Activated naive CD4-positive, alpha-beta T cell treated with anti-CD3 and anti-CD28 coated beads, Interleukin-2, amount 10 ng/mL, durations not matched to agents 7 days and 5 days (primary cell): ENCODE results near the gene MICU2.

Experiments
- CTCF ChIA-PET: fragments of 350-600 bp; sonication (Branson Sonifier 250); formaldehyde crosslinking; loops from one replicate; lab custom pipeline; 2021; ENCODE audit warnings: antibody characterized with exemption; lab: Charles Lee
- DNase-seq: peaks from one replicate; pipeline ENCODE4 v3.0.0-alpha.2; 2020
- H3K27ac Mint-ChIP-seq: one replicate; pipeline ENCODE4 v1.8.0; 2021; ENCODE audit warnings: mild to moderate bottlenecking, moderate library complexity, mixed read lengths
- H3K27me3 Mint-ChIP-seq: one replicate; pipeline ENCODE4 v1.8.0; 2021; ENCODE audit warnings: mild to moderate bottlenecking, mixed read lengths
- H3K36me3 Mint-ChIP-seq: one replicate; pipeline ENCODE4 v1.8.0; 2021; ENCODE audit warnings: mixed read lengths
- H3K4me1 Mint-ChIP-seq: one replicate; pipeline ENCODE4 v1.8.0; 2021; ENCODE audit warnings: mixed read lengths
- H3K4me3 Mint-ChIP-seq: one replicate; pipeline ENCODE4 v1.8.0; 2021; ENCODE audit warnings: mild to moderate bottlenecking, moderate library complexity, mixed read lengths
- H3K9me3 Mint-ChIP-seq: one replicate; pipeline ENCODE4 v1.8.0; 2021; ENCODE audit warnings: mixed read lengths

The MICU2 gene

GRCh38 chr13:21476893-21477472 is 127.0 kb downstream of the MICU2 start:
- H3K4me1 Mint-ChIP-seq: peaks cover 15% of the 10 kb centered on the region
- CTCF ChIA-PET: interaction anchor here (0.7 to 10.1 kb wide), 23 partner anchors 10 to 537 kb away, joined by 3 to 169 read pairs (median 4); partner anchors contain the start of genes MRPL57, SKA3 and ZDHHC20
- H3K4me3 Mint-ChIP-seq: peak overlapping the region; percentile 65
- no peaks in the 10 kb centered on the region for H3K36me3 Mint-ChIP-seq
- DNase-seq: peak; percentile 86
- H3K27ac Mint-ChIP-seq: no peak overlapping the region
- H3K27me3 Mint-ChIP-seq: peaks cover 9% of the 10 kb centered on the region
- no peaks in the 10 kb centered on the region for H3K9me3 Mint-ChIP-seq

- Mint-ChIP-seq H3K9me3 (peaks cover 3% of the 10 kb centered on the region), H3K36me3 (no peaks in the 10 kb centered on the region), H3K27me3 (peaks cover 6% of the 10 kb centered on the region), H3K4me1 (peaks cover 15% of the 10 kb centered on the region), H3K4me3 (no peak overlapping the region), H3K27ac (no peak overlapping the region)
- CTCF ChIA-PET: interaction anchor here (10.1 kb wide), 1 partner anchor 179 kb away, joined by 169 read pairs; no protein-coding TSS in a partner anchor
- DNase-seq: no peak
Measured at GRCh38 chr13:21475115-21475514, 128.9 kb downstream of the MICU2 start.

GRCh38 chr13:21470785-21471184 is 133.2 kb downstream of the MICU2 start:
- Mint-ChIP-seq H3K4me1 (no peaks in the 10 kb centered on the region), H3K9me3 (peaks cover 5% of the 10 kb centered on the region), H3K4me3 (no peak overlapping the region), H3K27ac (no peak overlapping the region), H3K27me3 (peaks cover 12% of the 10 kb centered on the region), H3K36me3 (no peaks in the 10 kb centered on the region)
- CTCF ChIA-PET: interaction anchor here (2.2 kb wide), 1 partner anchor 173 kb away, joined by 7 read pairs; no protein-coding TSS in a partner anchor
- DNase-seq: no peak

- CTCF ChIA-PET: interaction anchor here (3.6 kb wide), 1 partner anchor 11 kb away, joined by 21 read pairs; no protein-coding TSS in a partner anchor
- DNase-seq: no peak
- H3K4me3 Mint-ChIP-seq: no peak overlapping the region
- no peaks in the 10 kb centered on the region for H3K36me3 Mint-ChIP-seq
- peaks cover 5% of the 10 kb centered on the region for H3K9me3 Mint-ChIP-seq
- H3K27me3 Mint-ChIP-seq: peaks cover 16% of the 10 kb centered on the region
- H3K4me1 Mint-ChIP-seq: no peaks in the 10 kb centered on the region
- no peak overlapping the region for H3K27ac Mint-ChIP-seq
Measured at GRCh38 chr13:21466527-21466926, 137.4 kb downstream of the MICU2 start.

- Mint-ChIP-seq H3K27ac (no peak overlapping the region), H3K27me3 (peaks cover 16% of the 10 kb centered on the region), H3K9me3 (peaks cover 3% of the 10 kb centered on the region), H3K36me3 (no peaks in the 10 kb centered on the region), H3K4me3 (no peak overlapping the region), H3K4me1 (no peaks in the 10 kb centered on the region)
- no peak for DNase-seq
- CTCF ChIA-PET: interaction anchor here (3.6 kb wide), 1 partner anchor 11 kb away, joined by 21 read pairs; no protein-coding TSS in a partner anchor
Measured at GRCh38 chr13:21465710-21466160, 138.2 kb downstream of the MICU2 start.

- Mint-ChIP-seq H3K4me1 (peaks cover 12% of the 10 kb centered on the region), H3K36me3 (peaks cover 3% of the 10 kb centered on the region), H3K4me3 (no peak overlapping the region), H3K9me3 (peaks cover 1% of the 10 kb centered on the region), H3K27ac (no peak overlapping the region), H3K27me3 (peaks cover 14% of the 10 kb centered on the region)
- no peak for DNase-seq
- CTCF ChIA-PET: no interaction called here
Measured at GRCh38 chr13:21463424-21463823, 140.5 kb downstream of the MICU2 start.

GRCh38 chr13:21461131-21461530 is 142.8 kb downstream of the MICU2 start:
- CTCF ChIA-PET: no interaction called here
- Mint-ChIP-seq H3K4me1 (peaks cover 32% of the 10 kb centered on the region), H3K9me3 (no peaks in the 10 kb centered on the region), H3K36me3 (peaks cover 12% of the 10 kb centered on the region), H3K27me3 (peaks cover 4% of the 10 kb centered on the region), H3K4me3 (no peak overlapping the region), H3K27ac (no peak overlapping the region)
- no peak for DNase-seq

GRCh38 chr13:21458813-21459701 is 144.9 kb downstream of the MICU2 start, which contains the start of gene ZDHHC20:
Gene ZDHHC20 (minus strand): TSS chr13:21459303. CDS start chr13:21459171, 132 bp downstream.
- DNase-seq: peak; percentile 90
- H3K27me3 Mint-ChIP-seq: peaks cover 4% of the 10 kb centered on the region
- peaks cover 5% of the 10 kb centered on the region for H3K9me3 Mint-ChIP-seq
- H3K4me3 Mint-ChIP-seq: peak within 1 kb of the TSS; percentile 94
- H3K36me3 Mint-ChIP-seq: peaks cover 26% of the 10 kb centered on the region
- peaks cover 45% of the 10 kb centered on the region for H3K4me1 Mint-ChIP-seq
- CTCF ChIA-PET: interaction anchor here (3.0 to 4.2 kb wide), 2 partner anchors 18 to 162 kb away, joined by 18 to 20 read pairs; no protein-coding TSS in a partner anchor
- H3K27ac Mint-ChIP-seq: peak within 1 kb of the TSS; percentile 93

- H3K9me3 Mint-ChIP-seq: peaks cover 5% of the 10 kb centered on the region
- peaks cover 45% of the 10 kb centered on the region for H3K4me1 Mint-ChIP-seq
- peak; percentile 72 for DNase-seq
- H3K27me3 Mint-ChIP-seq: peaks cover 2% of the 10 kb centered on the region
- peak overlapping the region; percentile 94 for H3K4me3 Mint-ChIP-seq
- H3K27ac Mint-ChIP-seq: peak overlapping the region; percentile 93
- CTCF ChIA-PET: interaction anchor here (3.0 to 4.2 kb wide), 2 partner anchors 19 to 161 kb away, joined by 18 to 20 read pairs; no protein-coding TSS in a partner anchor
- H3K36me3 Mint-ChIP-seq: peaks cover 27% of the 10 kb centered on the region
Measured at GRCh38 chr13:21458451-21458812, 145.5 kb downstream of the MICU2 start.

- Mint-ChIP-seq H3K4me1 (peaks cover 42% of the 10 kb centered on the region), H3K36me3 (peaks cover 46% of the 10 kb centered on the region), H3K9me3 (peaks cover 13% of the 10 kb centered on the region), H3K4me3 (no peak overlapping the region), H3K27me3 (no peaks in the 10 kb centered on the region), H3K27ac (no peak overlapping the region)
- no peak for DNase-seq
- CTCF ChIA-PET: no interaction called here
Measured at GRCh38 chr13:21453387-21454081, 150.4 kb downstream of the MICU2 start.

GRCh38 chr13:21450936-21451335 is 153.0 kb downstream of the MICU2 start:
- peaks cover 24% of the 10 kb centered on the region for H3K4me1 Mint-ChIP-seq
- no peak overlapping the region for H3K27ac Mint-ChIP-seq
- CTCF ChIA-PET: no interaction called here
- no peak overlapping the region for H3K4me3 Mint-ChIP-seq
- peaks cover 13% of the 10 kb centered on the region for H3K9me3 Mint-ChIP-seq
- H3K36me3 Mint-ChIP-seq: peaks cover 45% of the 10 kb centered on the region
- no peak for DNase-seq
- no peaks in the 10 kb centered on the region for H3K27me3 Mint-ChIP-seq

- H3K36me3 Mint-ChIP-seq: peaks cover 29% of the 10 kb centered on the region
- no peak overlapping the region for H3K4me3 Mint-ChIP-seq
- H3K4me1 Mint-ChIP-seq: peaks cover 5% of the 10 kb centered on the region
- peaks cover 2% of the 10 kb centered on the region for H3K9me3 Mint-ChIP-seq
- CTCF ChIA-PET: no interaction called here
- H3K27ac Mint-ChIP-seq: no peak overlapping the region
- no peak for DNase-seq
- H3K27me3 Mint-ChIP-seq: no peaks in the 10 kb centered on the region
Measured at GRCh38 chr13:21446656-21447055, 157.3 kb downstream of the MICU2 start.

- peaks cover 8% of the 10 kb centered on the region for H3K4me1 Mint-ChIP-seq
- H3K36me3 Mint-ChIP-seq: peaks cover 33% of the 10 kb centered on the region
- DNase-seq: no peak
- no peak overlapping the region for H3K4me3 Mint-ChIP-seq
- no peak overlapping the region for H3K27ac Mint-ChIP-seq
- CTCF ChIA-PET: no interaction called here
- H3K9me3 Mint-ChIP-seq: peaks cover 3% of the 10 kb centered on the region
- no peaks in the 10 kb centered on the region for H3K27me3 Mint-ChIP-seq
Measured at GRCh38 chr13:21445759-21446158, 158.2 kb downstream of the MICU2 start.

GRCh38 chr13:21443171-21443570 is 160.8 kb downstream of the MICU2 start:
- Mint-ChIP-seq H3K9me3 (peaks cover 5% of the 10 kb centered on the region), H3K36me3 (peaks cover 31% of the 10 kb centered on the region), H3K4me3 (no peak overlapping the region), H3K4me1 (peaks cover 8% of the 10 kb centered on the region), H3K27ac (no peak overlapping the region), H3K27me3 (no peaks in the 10 kb centered on the region)
- DNase-seq: no peak
- CTCF ChIA-PET: no interaction called here
